IPS DF 4.7 (cell line): Measurements from ENCODE around the gene APOL3.
"Not testable (repeated sequence)": the region's sequence is repeated elsewhere in the genome, so short reads cannot be mapped to it uniquely, and the experiment has no call there.

ENCODE experiments used
- DNase-seq: peaks from one replicate; pipeline ENCODE4 v3.0.0-alpha.2; 2013; ENCODE audit warnings: low spot score; ENCODE audit errors: extremely low read depth

Gene APOL3

DNA sequence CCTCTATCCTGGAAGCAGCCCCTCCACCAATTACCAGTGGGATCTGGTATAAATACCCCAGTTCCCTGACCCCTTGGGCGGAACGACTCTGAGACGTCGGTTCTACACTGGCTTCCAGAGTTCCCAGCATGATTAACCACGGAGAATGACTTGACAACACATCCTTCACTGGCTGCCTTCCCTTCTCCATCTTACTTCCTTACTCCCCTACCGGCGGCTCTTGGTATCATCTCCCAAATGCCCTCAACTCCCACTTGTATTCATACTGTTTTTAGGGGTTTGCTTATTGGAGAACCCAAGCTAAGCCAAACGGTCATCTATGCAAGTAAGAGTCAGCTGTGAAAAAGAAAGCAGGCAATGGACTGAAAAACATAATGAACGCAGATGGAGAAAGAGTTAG is 56.1 kb downstream of the APOL3 start:
- no peak for DNase-seq

DNA sequence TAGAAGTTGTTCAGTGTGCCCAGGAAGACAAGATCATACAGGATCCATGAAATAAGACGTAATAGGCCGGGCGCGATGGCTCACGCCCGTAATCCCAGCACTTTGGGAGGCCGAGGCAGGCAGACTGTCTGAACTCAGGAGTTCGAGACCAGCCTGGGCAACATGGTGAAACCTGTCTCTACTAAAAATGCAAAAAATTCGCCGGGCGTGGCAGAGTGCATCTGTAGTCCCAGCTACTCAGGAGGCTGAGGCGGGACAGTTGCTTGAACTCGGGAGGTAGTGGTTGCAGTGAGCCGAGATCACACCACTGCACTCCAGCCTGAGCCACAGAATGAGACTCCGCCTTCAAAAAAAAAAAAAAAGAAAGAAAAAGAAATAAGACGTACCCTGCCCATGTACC is 56.7 kb downstream of the APOL3 start:
- DNase-seq: no peak

DNA sequence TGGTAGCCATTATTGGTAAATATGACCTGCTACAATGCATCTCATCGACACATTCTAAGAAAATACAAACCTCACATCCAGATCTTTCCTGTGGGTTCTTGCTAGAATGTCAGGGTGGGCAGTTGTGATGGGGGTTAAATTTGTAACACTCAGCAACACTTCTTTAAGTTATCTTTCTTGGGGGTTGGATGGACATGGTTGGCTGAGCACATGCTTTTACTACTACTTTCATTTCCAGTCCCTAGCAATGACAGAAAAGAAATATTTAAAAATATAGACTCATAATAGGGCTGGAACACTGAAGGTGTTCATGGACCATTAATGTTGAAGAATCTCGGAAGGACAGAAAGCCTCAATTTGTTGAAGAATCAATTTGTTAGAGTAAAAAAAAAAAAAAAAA is 57.6 kb downstream of the APOL3 start:
- DNase-seq: no peak

DNA sequence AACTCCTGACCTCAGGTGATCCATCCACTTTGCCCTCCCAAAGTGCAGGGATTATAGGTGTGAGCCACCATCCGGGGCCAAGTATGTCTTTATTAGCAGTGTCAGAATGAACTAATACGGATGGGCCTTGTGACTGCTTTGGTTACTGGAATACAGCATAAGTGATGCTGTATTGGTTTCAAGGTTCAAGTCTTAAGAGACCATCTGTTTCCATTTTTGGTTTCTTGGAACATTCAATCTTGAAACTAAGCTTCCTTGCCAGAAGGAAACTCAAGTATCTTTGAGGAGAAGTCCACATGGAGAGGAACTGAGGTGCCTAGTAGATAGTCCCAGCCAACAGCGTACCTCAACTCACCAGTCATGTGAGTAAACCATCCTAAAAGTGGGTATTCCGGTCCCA is 58.8 kb downstream of the APOL3 start:
- DNase-seq: no peak

DNA sequence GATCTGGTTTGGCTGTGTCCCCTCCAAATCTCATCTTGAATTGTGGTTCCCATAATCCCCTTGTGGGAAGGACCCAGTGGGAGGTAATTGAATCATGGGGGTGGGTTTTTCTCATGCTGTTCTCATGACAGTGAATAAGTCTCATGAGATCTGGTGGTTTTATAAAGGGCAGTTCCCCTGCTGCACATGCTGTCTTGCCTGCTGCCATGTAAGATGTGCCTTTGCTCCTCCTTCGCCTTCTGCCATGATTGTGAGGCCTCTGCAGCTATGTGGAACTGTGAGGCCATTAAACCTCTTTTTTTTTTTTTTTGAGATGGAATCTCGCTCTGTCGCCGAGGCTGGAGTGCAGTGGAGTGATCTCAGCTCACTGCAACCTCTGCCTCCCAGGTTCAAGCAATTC is 59.6 kb downstream of the APOL3 start:
- DNase-seq: not testable (repeated sequence)

DNA sequence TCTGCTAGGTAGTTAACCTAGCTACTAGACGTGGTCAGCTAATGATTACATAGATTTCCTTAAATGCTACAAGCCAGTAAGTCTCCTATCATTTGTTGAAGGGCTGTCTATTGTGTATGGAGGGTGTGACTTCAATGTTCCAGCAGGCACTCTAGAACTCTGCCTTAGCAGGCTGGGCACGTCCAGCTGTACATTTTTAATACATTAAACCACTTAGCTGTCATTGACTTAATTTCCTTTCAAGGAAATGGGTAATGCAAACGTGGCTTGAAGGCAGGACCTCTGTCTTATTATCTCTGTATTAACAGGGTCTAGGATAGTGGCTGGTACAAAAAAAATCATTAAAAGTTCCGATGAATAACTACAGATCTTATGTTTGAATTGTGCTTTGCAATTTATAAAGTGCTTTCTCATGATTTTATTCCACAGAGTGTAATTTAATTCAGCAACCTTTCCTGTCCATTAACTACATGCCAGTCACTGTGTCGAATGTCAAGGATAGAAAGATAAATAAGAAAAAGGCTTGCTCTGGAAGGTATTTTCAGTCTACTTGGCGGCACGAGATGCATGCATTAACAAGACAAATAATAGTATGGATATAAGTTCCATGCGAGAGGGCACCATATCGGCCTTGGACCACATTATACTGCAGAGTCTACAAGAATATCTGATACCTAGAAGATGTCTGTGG is 60.3 kb downstream of the APOL3 start:
- DNase-seq: no peak

DNA sequence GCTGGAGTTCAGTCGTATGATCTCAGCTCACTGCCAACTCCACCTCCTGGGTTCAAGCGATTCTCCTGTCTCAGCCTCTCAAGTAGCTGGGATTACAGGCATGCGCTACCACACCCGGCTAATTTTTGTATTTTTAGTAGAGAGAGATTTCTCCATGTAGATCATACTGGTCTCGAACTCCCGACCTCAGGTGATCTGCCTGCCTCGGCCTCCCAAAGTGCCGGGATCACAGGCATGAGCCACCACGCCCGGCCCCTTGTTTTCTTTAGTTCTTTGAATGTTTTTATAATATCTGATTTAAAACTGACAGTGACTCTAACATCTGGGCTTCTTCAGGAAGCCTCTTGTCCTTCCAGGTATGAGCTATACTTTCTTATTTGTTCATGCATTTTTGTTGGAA is 61.0 kb downstream of the APOL3 start:
- DNase-seq: not testable (repeated sequence)

DNA sequence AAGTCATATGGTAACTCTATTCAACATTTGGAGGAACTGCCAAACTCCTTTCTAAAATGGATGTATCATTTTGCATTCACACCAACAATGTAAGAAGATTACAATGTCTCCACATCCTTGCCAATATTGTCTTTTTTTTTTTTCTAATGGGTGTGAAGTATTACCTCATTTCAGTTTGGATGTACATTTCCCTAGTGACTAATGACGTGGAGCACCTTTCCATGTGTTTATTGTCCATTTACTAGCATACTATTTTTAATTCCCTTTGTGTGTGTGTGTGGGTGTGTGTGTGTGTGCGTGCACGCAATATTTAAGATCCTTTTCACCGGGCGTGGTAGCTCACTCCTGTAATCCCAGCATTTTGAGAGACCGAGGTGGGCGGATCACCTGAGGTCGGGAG is 62.7 kb downstream of the APOL3 start:
- DNase-seq: no peak

DNA sequence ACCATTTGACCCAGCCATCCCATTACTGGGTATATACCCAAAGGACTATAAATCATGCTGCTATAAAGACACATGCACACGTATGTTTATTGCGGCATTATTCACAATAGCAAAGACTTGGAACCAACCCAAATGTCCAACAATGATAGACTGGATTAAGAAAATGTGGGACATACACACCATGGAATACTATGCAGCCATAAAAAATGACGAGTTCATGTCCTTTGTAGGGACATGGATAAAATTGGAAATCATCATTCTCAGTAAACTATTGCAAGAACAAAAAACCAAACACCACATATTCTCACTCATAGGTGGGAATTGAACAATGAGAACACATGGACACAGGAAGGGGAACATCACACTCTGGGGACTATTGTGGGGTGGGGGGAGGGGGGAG is 69.8 kb downstream of the APOL3 start:
- not testable (repeated sequence) for DNase-seq
